HL-60/S4 (cell line): ENCODE results near the gene ZNF778.

Source experiments
- in situ Hi-C: fragments of 300-500 bp; cut with MboI; formaldehyde crosslinking; loops from 2 replicates; pipeline ENCODE4 v1.14.3; 2022; ENCODE audit warnings: low sequenced_read_pairs

The ZNF778 gene

GRCh38 chr16:89193576-89194293 lies 23.8 kb upstream of the ZNF778 start:
- in situ Hi-C loops, result no loop called here

- in situ Hi-C loops, result no loop called here
Measured at GRCh38 chr16:89194340-89195311, 22.9 kb upstream of the ZNF778 start.

GRCh38 chr16:89195521-89196171 lies 21.9 kb upstream of the ZNF778 start:
- in situ Hi-C loops, result no loop called here

GRCh38 chr16:89197033-89197632 lies 20.4 kb upstream of the ZNF778 start:
- in situ Hi-C loops, result no loop called here

GRCh38 chr16:89197633-89198416 lies 19.7 kb upstream of the ZNF778 start:
- in situ Hi-C loops, result no loop called here

- in situ Hi-C loops, result no loop called here
Measured at GRCh38 chr16:89198417-89199240, 18.9 kb upstream of the ZNF778 start.

GRCh38 chr16:89199241-89200123 lies 18.0 kb upstream of the ZNF778 start:
- in situ Hi-C loops, result no loop called here

GRCh38 chr16:89200124-89200849 lies 17.2 kb upstream of the ZNF778 start, which contains the start of gene SLC22A31:
SLC22A31 (minus strand) TSS chr16:89200537; CDS start chr16:89200501, 36 bp downstream.
- in situ Hi-C loops, result no loop called here

GRCh38 chr16:89200850-89201411 lies 16.6 kb upstream of the ZNF778 start:
- in situ Hi-C loops, result no loop called here

- in situ Hi-C loops, result no loop called here
Measured at GRCh38 chr16:89201439-89202377, 15.8 kb upstream of the ZNF778 start.

GRCh38 chr16:89202422-89203215 lies 14.9 kb upstream of the ZNF778 start:
- in situ Hi-C loops, result no loop called here

GRCh38 chr16:89207993-89208392 lies 9.5 kb upstream of the ZNF778 start:
- in situ Hi-C loops, result no loop called here

- in situ Hi-C loops, result no loop called here
Measured at GRCh38 chr16:89209522-89210044, 7.9 kb upstream of the ZNF778 start.

GRCh38 chr16:89210165-89210903 lies 7.2 kb upstream of the ZNF778 start:
- in situ Hi-C loops, result no loop called here
